Sigmoid colon (tissue), 4 donors: Measurements from ENCODE around the gene PSENEN.
"Not testable (repeated sequence)": the region's sequence is repeated elsewhere in the genome, so short reads cannot be mapped to it uniquely, and the experiment has no call there.

Experiments
- CTCF ChIP-seq, 4 experiments: fragments of 450-650 bp in 3 of 4; fragments of 200-600 bp in 1 of 4; IDR thresholded peaks; one replicate each; pipeline ENCODE4 v1.5.1; 2016 to 2019; ENCODE audit warnings: antibody characterized with exemption in 4 of 4, mild to moderate bottlenecking in 3 of 4, moderate library complexity in 2 of 4
- EP300 ChIP-seq, 4 donors: sonication (generic); formaldehyde crosslinking; IDR thresholded peaks; one replicate each; pipeline ENCODE4 v1.6.1; 2017; ENCODE audit warnings: antibody characterized with exemption in 4 of 4
- POLR2AphosphoS5 ChIP-seq, 4 donors: sonication (generic); formaldehyde crosslinking; IDR thresholded peaks; one replicate each; pipeline ENCODE4 v1.6.1; 2017; ENCODE audit warnings: antibody characterized with exemption in 4 of 4

- TF ChIP-seq CTCF, POLR2AphosphoS5, EP300 (IDR thresholded peaks at IDR 0.05): not testable (repeated sequence)
Measured at GRCh38 chr19:35772362-35772761, 26.9 kb downstream of the PSENEN start.
